Measurements from ENCODE around the gene EFNB2. TPM values are rescaled to one million over a fixed set of nuclear protein-coding genes. Genes with fewer than 3 reads are reported as not detected.
A peak's percentile ranks its signal among the peaks of the same experiment; 100 is the strongest.

The EFNB2 gene
- 10 to 100 TPM in 3 of 4 donors, 1 to 10 TPM in 1; 8.8 to 65.3 (median 22.7) TPM for total RNA-seq

GRCh38 chr13:106535552-106536243 lies at the start of gene EFNB2:
Gene EFNB2, minus strand, starts transcription at chr13:106535662. Its CDS starts 698 bp downstream, at chr13:106534964.
- H3K27ac ChIP-seq: peak within 1 kb of the TSS; percentile 66 to 88
- TF ChIP-seq POLR2A (IDR thresholded peaks at IDR 0.05): peak; percentile 86 to 92
- TF ChIP-seq, protein P1, sequence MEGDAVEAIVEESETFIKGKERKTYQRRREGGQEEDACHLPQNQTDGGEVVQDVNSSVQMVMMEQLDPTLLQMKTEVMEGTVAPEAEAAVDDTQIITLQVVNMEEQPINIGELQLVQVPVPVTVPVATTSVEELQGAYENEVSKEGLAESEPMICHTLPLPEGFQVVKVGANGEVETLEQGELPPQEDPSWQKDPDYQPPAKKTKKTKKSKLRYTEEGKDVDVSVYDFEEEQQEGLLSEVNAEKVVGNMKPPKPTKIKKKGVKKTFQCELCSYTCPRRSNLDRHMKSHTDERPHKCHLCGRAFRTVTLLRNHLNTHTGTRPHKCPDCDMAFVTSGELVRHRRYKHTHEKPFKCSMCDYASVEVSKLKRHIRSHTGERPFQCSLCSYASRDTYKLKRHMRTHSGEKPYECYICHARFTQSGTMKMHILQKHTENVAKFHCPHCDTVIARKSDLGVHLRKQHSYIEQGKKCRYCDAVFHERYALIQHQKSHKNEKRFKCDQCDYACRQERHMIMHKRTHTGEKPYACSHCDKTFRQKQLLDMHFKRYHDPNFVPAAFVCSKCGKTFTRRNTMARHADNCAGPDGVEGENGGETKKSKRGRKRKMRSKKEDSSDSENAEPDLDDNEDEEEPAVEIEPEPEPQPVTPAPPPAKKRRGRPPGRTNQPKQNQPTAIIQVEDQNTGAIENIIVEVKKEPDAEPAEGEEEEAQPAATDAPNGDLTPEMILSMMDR (IDR thresholded peaks at IDR 0.05): peak in 2 of 4 experiments; percentile 10 to 31
- peaks cover 0 to 8% of the 10 kb centered on the region in 2 donors for H3K4me1 ChIP-seq
- no peaks in the 10 kb centered on the region for H3K36me3 ChIP-seq
- intact Hi-C loops (cut with DNase I; ENCODE audit: low total_unique reads): no loop called here
- H3K4me3 ChIP-seq: peak within 1 kb of the TSS; percentile 43 to 58
- no peaks in the 10 kb centered on the region for H3K27me3 ChIP-seq
- peak; percentile 78 to 90 for DNase-seq
- no peaks in the 10 kb centered on the region for H3K9me3 ChIP-seq

DNA sequence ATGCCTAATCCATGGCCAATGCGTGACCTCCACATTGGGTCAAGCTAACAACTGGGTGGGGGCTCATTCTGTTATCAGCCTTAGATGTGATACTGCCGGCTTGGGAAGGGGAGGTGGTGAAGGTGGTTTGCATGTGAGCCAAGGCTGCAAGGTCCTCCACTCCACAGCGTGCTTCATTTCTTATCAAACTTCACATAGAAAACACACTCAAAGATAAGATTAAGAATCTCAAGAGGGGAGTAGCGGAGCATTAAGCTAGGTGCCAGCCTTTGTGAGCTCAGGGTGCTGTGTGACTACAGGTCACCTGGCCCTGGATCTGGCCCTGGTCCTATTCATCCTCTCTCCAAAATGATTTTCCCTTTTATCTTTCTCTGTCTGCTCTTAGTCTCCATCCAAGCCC lies 45.8 kb upstream of the EFNB2 start:
- Histone ChIP-seq H3K36me3 (no peaks in the 10 kb centered on the region), H3K9me3 (no peaks in the 10 kb centered on the region), H3K27ac (no peak overlapping the region), H3K4me1 (no peaks in the 10 kb centered on the region), H3K27me3 (no peaks in the 10 kb centered on the region), H3K4me3 (no peak overlapping the region)
- no peak for TF ChIP-seq POLR2A (IDR thresholded peaks at IDR 0.05)
- TF ChIP-seq, protein P1 (IDR thresholded peaks at IDR 0.05): no peak
- intact Hi-C loops (cut with DNase I; ENCODE audit: low total_unique reads): no loop called here
- no peak for DNase-seq

DNA sequence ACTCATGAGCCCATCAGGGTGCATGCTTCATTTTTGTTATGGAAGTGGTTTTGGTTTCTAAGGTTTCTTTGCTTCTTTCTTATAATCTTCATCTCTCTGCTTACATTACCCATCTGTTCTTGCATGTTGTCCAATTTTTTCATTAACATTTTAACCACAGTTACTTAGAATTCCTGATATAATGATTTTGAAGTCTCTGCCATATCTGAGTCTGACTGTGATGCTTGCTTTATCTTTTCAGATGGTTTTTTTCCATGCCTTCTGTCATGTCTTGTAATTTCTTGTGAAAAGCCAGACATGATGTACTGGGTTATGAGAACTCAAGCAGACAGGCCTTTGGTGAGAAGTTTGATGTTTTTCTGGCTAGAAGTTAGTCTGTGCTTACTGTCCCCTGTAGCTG lies 40.4 kb upstream of the EFNB2 start:
- intact Hi-C loops (cut with DNase I; ENCODE audit: low total_unique reads): no loop called here
- DNase-seq: no peak
- H3K9me3 ChIP-seq: no peaks in the 10 kb centered on the region
- H3K4me3 ChIP-seq: no peak overlapping the region
- no peak overlapping the region for H3K27ac ChIP-seq
- no peak for TF ChIP-seq POLR2A (IDR thresholded peaks at IDR 0.05)
- TF ChIP-seq, protein P1 (IDR thresholded peaks at IDR 0.05): no peak
- H3K27me3 ChIP-seq: no peaks in the 10 kb centered on the region
- H3K4me1 ChIP-seq: no peaks in the 10 kb centered on the region
- H3K36me3 ChIP-seq: no peaks in the 10 kb centered on the region

GRCh38 chr13:106573868-106574267 lies 38.4 kb upstream of the EFNB2 start:
- DNase-seq: peak; percentile 43 to 60
- Histone ChIP-seq H3K27ac (peak overlapping the region; percentile 52 to 70), H3K4me1 (no peaks in the 10 kb centered on the region), H3K4me3 (no peak overlapping the region), H3K36me3 (no peaks in the 10 kb centered on the region), H3K9me3 (no peaks in the 10 kb centered on the region), H3K27me3 (no peaks in the 10 kb centered on the region)
- intact Hi-C loops (cut with DNase I; ENCODE audit: low total_unique reads): no loop called here
- TF ChIP-seq, protein P1 (IDR thresholded peaks at IDR 0.05): no peak
- TF ChIP-seq POLR2A (IDR thresholded peaks at IDR 0.05): no peak

- peak overlapping the region; percentile 55 to 70 for H3K27ac ChIP-seq
- intact Hi-C loops (cut with DNase I; ENCODE audit: low total_unique reads): no loop called here
- DNase-seq: peak; percentile 41 to 64
Measured at GRCh38 chr13:106573284-106573846, 37.9 kb upstream of the EFNB2 start.

More at GRCh38 chr13:106573284-106573846, 37.9 kb upstream of the EFNB2 start:
- Histone ChIP-seq H3K36me3 (no peaks in the 10 kb centered on the region), H3K4me3 (no peak overlapping the region), H3K9me3 (no peaks in the 10 kb centered on the region), H3K4me1 (no peaks in the 10 kb centered on the region), H3K27me3 (no peaks in the 10 kb centered on the region)
- no peak for TF ChIP-seq POLR2A (IDR thresholded peaks at IDR 0.05)
- TF ChIP-seq, protein P1 (IDR thresholded peaks at IDR 0.05): no peak
